H1 (cell line): ENCODE data around the gene MTAP. TPM values are rescaled to one million over a fixed set of nuclear protein-coding genes. Genes with fewer than 3 reads are reported as not detected.

Experiments used
- CBX8 ChIP-seq: fragments of 300-800, 300-1000 bp; sonication (generic); IDR thresholded peaks from 2 replicates; pipeline ENCODE4 v1.7.1; 2016; ENCODE audit warnings: low read depth, low read length, borderline replicate concordance
- CTBP2 ChIP-seq: IDR thresholded peaks from 2 replicates; pipeline ENCODE4 v1.7.0; 2011; ENCODE audit warnings: borderline replicate concordance, mild to moderate bottlenecking, moderate library complexity, mixed read lengths, low read length; ENCODE audit not compliant: insufficient read depth, insufficient read length
- HDAC2 ChIP-seq, 2 experiments: fragments of 300-600 bp in 1 of 2; sonication (generic) in 1 of 2; IDR thresholded peaks; 2 replicates each; pipeline ENCODE4 v1.6.1; 2011 to 2012; ENCODE audit warnings: low read depth in 2 of 2, low read length in 2 of 2, mild to moderate bottlenecking in 2 of 2, moderate library complexity in 2 of 2, borderline replicate concordance in 1 of 2, inconsistent platforms in 1 of 2
- POLR2AphosphoS5 ChIP-seq: IDR thresholded peaks from 2 replicates; pipeline ENCODE4 v1.6.1; 2011; ENCODE audit warnings: low read depth, low read length
- RFX5 ChIP-seq: IDR thresholded peaks from 2 replicates; pipeline ENCODE4 v1.6.1; 2011; ENCODE audit warnings: low read depth, low read length, improper control_type of control experiment, borderline replicate concordance
- SAP30 ChIP-seq: fragments of 300-600 bp; sonication (generic); IDR thresholded peaks from 2 replicates; pipeline ENCODE4 v1.7.1; 2012; ENCODE audit warnings: low read length, moderate library complexity, mild to moderate bottlenecking, inconsistent platforms; ENCODE audit not compliant: insufficient read depth, insufficient replicate concordance
- SIRT6 ChIP-seq: IDR thresholded peaks from one replicate; pipeline ENCODE4 v1.7.1; 2012; ENCODE audit warnings: low read length, inconsistent platforms
- polyA plus RNA-seq, 7 experiments: library from polyadenylated mRNA; depleted of rRNA in 3 of 7; stranded (reverse) in 5 of 7; unstranded in 2 of 7; fragments of >200 nt in 5 of 7; fragments of 200-250 nt in 2 of 7; gene quantifications; 1 replicate in 5 of 7; 2 replicates in 1 of 7; 4 replicates in 1 of 7; pipeline versions ENCODE4 v1.2.1 to v1.2.3, GENCODE V29; 2011 to 2013; ENCODE audit warnings: missing spikeins in 2 of 7, mixed read lengths in 2 of 7
- total RNA-seq: library from RNA; stranded (reverse); fragmentation: NEBNext Ultra II Directional; extraction: Animal tissue kit (Norgen Biotek cat#: 25700); gene quantifications from 2 replicates; pipeline ENCODE4 v1.2.1, GENCODE V29; 2021

MTAP gene
- total and polyA plus RNA-seq, 2 of the 8 experiments (the other 6 are each of a cell fraction or from before 2014, with no cell fraction given): 16.4 to 100 TPM

DNA sequence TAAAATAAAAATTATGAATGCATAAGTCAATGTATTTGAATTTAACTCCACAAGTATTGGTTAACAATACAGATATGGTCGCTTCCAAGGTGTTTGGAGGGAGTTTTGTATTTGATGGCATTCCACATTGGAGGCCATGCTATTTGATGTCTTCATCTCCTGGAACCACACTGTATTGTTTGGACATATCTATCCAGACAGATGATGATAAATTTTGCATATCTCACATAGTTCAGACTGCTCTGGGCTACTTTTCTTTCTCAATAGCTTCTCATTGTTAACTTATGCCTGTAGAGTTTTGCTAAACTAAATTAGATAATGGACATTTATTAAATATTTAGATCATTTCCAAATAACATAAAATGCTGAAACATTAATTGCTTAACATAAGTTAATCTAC is 133.7 kb downstream of the MTAP start (continued):
- no peak for TF ChIP-seq SAP30
- no peak for TF ChIP-seq CBX8
- no peak for TF ChIP-seq CTBP2
- no peak for TF ChIP-seq HDAC2 (IDR thresholded peaks at IDR 0.05; ENCODE audit: borderline replicate concordance in 1 of 2, low read depth in 2 of 2, low read length in 2 of 2)
- TF ChIP-seq SIRT6: no peak
- TF ChIP-seq POLR2AphosphoS5: no peak
- TF ChIP-seq RFX5: no peak
